GM18507 (cell line): ENCODE results near the gene INPP5J.

Experiments
- DNase-seq: peaks from one replicate; pipeline ENCODE4 v3.0.0; 2011; ENCODE audit warnings: low read depth; ENCODE audit not compliant: insufficient read length; ENCODE audit errors: extremely low spot score
- FAIRE-seq: peaks from 2 replicates; lab custom pipeline; 2011; peaks lifted over from hg19 to GRCh38; lab: Jason Lieb, UNC

The INPP5J gene

DNA sequence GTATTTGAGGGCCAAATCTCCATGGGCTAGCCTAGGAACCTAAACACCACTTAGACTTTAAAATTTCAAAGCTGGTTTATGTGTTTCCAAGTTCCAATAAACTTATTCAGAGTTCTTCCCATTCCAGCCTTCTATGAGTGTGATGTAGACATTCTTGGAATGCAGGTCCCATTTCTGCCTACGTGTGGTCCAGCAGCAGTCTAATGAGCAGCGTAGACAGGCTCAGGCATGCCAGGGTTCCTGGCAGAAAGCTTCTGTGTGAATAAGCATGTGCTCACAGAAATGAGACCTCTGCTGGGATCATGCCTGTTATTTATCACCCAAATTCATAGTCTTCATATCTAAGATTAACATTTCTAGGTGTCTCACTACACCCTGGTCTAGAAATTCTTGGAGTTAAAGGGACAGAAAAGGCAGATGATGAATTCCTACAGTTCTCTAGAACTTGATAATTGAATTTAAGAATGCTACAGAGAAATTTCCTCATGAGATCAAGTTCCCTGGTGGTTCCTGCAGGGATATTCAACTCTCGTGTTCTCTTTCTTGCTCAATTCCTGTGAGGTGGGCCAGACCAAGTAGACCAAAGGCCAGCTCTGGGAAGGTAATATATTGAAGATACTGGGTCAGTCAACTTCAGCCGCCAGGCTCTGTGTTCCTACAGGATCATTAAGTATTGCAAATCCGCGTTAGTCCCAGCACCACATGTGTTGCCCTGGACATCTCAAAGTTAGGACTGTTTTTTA is 54.8 kb downstream of the INPP5J start:
- DNase-seq = no peak
- no peak for FAIRE-seq

DNA sequence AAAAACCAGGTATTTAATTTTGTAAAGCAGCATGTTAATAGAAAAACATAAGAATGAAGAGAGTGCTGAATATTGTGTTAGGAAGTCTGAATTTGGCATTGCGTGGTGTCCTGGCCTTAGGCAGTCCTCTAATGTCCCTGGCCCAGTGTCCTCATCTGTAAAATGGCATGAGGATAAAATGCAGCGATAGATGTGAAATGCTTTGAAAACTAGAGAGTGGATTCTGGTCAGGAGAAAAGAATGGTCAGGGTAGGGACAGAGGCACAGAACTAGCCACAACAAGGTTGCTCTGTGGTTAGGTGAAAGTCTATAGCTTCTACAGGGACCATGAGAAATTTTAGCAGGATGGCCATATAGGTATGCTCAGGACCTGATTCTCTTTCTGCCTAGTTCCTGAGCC is 56.1 kb downstream of the INPP5J start:
- FAIRE-seq = no peak
- DNase-seq = no peak

DNA sequence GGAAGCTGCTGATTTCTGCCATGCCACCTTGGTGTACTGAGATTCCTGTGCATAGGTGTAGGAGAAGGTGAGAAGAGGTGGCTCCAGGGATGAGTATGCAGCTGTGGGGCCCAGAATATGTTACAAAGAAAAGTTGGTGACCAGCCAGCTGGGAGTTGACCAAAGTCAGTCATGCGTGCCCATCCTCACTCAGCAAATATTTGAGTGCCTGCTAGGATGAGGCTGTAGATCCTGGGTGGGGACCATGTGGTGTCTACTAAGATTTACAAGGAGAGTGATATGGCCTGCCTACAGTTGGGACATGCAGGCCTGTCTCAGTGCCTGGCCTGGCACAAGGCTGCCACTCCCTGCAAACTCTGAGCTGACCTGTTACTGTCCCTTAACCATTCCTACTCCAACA is 56.6 kb downstream of the INPP5J start:
- FAIRE-seq = no peak
- DNase-seq = no peak

DNA sequence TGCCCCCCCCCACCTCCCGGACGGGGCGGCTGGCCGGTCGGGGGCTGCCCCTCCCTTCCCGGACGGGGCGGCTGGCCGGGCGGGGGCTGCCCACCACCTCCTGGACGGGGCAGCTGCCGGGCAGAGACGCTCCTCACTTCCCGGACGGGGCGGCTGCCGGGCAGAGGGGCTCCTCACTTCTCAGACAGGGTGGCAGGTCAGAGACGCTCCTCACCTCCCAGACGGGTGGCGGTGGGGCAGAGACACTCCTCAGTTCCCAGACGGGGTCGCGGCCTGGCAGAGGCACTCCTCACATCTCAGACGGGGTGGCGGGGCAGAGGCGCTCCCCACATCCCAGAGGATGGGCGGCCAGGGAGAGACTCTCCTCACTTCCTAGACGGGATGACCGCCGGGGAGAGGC is 61.2 kb downstream of the INPP5J start:
- DNase-seq (no peak), FAIRE-seq (no peak)
